Brain microvascular endothelial cell (primary cell): Measurements from ENCODE around the gene PPARD.
"Not testable (repeated sequence)": the region's sequence is repeated elsewhere in the genome, so short reads cannot be mapped to it uniquely, and the experiment has no call there.

Source experiments
- DNase-seq: peaks from one replicate; pipeline ENCODE4 v3.0.0-alpha.2; 2020
- H3K27ac ChIP-seq: fragments of 250-450 bp; sonication (Bioruptor Pico); 2 replicates; pipeline ENCODE4 v1.5.1; 2020; ENCODE audit warnings: mild to moderate bottlenecking, moderate library complexity
- H3K27me3 ChIP-seq: fragments of 250-450 bp; sonication (Bioruptor Pico); replicated peaks from 2 replicates; pipeline ENCODE4 v1.5.1; 2020; ENCODE audit warnings: mild to moderate bottlenecking
- H3K36me3 ChIP-seq: fragments of 250-450 bp; sonication (Bioruptor Pico); replicated peaks from 2 replicates; pipeline ENCODE4 v1.5.1; 2020; ENCODE audit warnings: mild to moderate bottlenecking
- H3K4me3 ChIP-seq: 2 replicates; pipeline ENCODE4 v1.5.1; 2011; ENCODE audit warnings: low read depth, mild to moderate bottlenecking, control low read depth, low read length, moderate library complexity
- CTCF ChIP-seq: IDR thresholded peaks from 2 replicates; pipeline ENCODE4 v1.5.1; 2011; ENCODE audit warnings: low read depth, mild to moderate bottlenecking, moderate library complexity, low read length, control low read depth, inconsistent platforms; ENCODE audit errors: missing control alignments
- in situ Hi-C: cut with HindIII; loops from 2 replicates; pipeline ENCODE4 v1.10.0; 2017; ENCODE audit warnings: low sequenced_read_pairs, low pct_ligation_motif_present

The PPARD gene

GRCh38 chr6:35436071-35436857 lies 93.9 kb downstream of the PPARD start:
- H3K27ac ChIP-seq, result no peak overlapping the region
- no peak for TF ChIP-seq CTCF
- no peak for DNase-seq
- no peaks in the 10 kb centered on the region for H3K36me3 ChIP-seq
- in situ Hi-C loops, result no loop called here
- H3K27me3 ChIP-seq, result no peaks in the 10 kb centered on the region
- no peak overlapping the region for H3K4me3 ChIP-seq

DNA sequence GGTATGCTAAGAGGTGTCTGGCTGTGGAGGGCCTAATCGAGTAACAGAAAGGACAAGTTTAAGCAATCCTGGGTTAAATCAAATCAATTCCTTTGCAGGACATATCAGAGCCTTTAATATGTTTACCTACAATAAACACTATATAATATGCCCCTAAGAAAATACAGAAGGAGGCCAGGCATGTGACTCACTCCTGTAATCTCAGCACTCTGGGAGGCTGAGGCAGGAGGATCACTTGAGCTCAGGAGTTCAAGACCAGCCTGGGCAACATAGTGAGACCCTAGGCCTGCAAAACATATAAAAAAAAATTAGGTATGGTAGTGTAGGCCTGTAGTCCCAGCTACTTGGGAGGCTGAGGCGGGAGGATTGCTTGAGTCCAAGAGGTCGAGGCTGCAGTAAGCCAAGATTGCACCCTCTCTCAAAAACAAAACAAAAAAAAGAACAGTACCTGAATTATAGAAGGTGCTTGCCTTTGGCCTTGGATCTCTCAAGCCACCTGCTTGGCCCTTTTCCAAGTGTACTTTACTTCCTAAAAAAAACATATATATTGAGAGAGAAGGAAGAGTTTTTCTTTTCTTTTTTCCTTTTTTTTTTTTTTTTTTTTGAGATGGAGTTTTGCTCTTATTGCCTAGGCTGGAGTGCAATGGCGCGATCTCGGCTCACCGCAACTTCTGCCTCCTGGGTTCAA lies 96.2 kb downstream of the PPARD start:
- in situ Hi-C loops, H3K27ac ChIP-seq, DNase-seq, H3K27me3 ChIP-seq, H3K4me3 ChIP-seq, H3K36me3 ChIP-seq: not testable (repeated sequence)

- DNase-seq, result no peak
- no peak overlapping the region for H3K27ac ChIP-seq
- no peak overlapping the region for H3K4me3 ChIP-seq
- TF ChIP-seq CTCF, result no peak
- no peaks in the 10 kb centered on the region for H3K27me3 ChIP-seq
- in situ Hi-C loops, result no loop called here
- no peaks in the 10 kb centered on the region for H3K36me3 ChIP-seq
These were observed 97.0 kb downstream of the PPARD start for GRCh38 chr6:35439308-35439707.

DNA sequence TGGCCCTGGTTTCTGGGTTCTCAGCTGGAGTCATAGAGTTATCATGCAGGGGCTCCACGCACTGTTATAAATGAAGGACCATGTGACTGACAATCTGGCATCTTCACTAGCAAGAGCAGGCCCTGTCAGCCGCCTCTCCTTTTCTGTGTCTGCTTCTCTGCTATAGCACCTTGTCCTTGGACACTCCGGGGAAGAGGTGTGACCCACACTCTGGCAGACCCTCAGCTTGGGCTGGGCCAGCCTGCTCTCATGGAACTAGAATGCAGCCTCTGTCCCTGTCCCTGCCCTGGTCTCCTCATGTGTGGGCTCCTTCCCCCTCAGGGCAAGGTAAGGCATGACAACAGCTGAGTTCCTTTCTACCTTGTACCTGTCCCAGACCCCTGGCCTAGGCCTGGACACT lies 98.8 kb downstream of the PPARD start:
- in situ Hi-C loops, result no loop called here
- TF ChIP-seq CTCF, result no peak

GRCh38 chr6:35441642-35442041 lies 99.3 kb downstream of the PPARD start:
- H3K36me3 ChIP-seq, result no peaks in the 10 kb centered on the region
- no peaks in the 10 kb centered on the region for H3K27me3 ChIP-seq
- DNase-seq, result no peak
- no peak overlapping the region for H3K4me3 ChIP-seq
- TF ChIP-seq CTCF, result no peak
- in situ Hi-C loops, result no loop called here
- no peak overlapping the region for H3K27ac ChIP-seq

More for the DNA sequence above, 98.8 kb downstream of the PPARD start:
- Histone ChIP-seq H3K27ac (no peak overlapping the region), H3K27me3 (no peaks in the 10 kb centered on the region), H3K36me3 (no peaks in the 10 kb centered on the region), H3K4me3 (no peak overlapping the region)
- DNase-seq, result no peak

GRCh38 chr6:35442693-35443092 lies 100.3 kb downstream of the PPARD start:
- H3K27ac ChIP-seq, result no peak overlapping the region
- no peak for DNase-seq
- no peak overlapping the region for H3K4me3 ChIP-seq
- no peaks in the 10 kb centered on the region for H3K27me3 ChIP-seq
- H3K36me3 ChIP-seq, result no peaks in the 10 kb centered on the region
- TF ChIP-seq CTCF, result no peak
- in situ Hi-C loops, result no loop called here
